Astrocyte (in vitro differentiated cells and primary cell): Measurements from ENCODE around the gene ARL8B. TPM values are rescaled to one million over a fixed set of nuclear protein-coding genes. Genes with fewer than 3 reads are reported as not detected.
A peak's percentile ranks its signal among the peaks of the same experiment; 100 is the strongest.

Experiments used
- DNase-seq: peaks from one replicate; pipeline ENCODE4 v3.0.0-alpha.2; 2010; ENCODE audit warnings: low read depth
- FAIRE-seq: peaks from 2 replicates; lab custom pipeline; 2011; peaks lifted over from hg19 to GRCh38; lab: Jason Lieb, UNC
- H2AFZ ChIP-seq: 2 replicates; pipeline ENCODE4 v1.6.0; 2012; ENCODE audit warnings: low read depth, low read length, inconsistent platforms
- H3K27ac ChIP-seq: 2 replicates; pipeline ENCODE4 v1.5.1; 2011; ENCODE audit warnings: low read depth, low read length, inconsistent platforms
- H3K27me3 ChIP-seq: 2 replicates; pipeline ENCODE4 v1.6.0; 2011; ENCODE audit warnings: low read length, inconsistent platforms; ENCODE audit not compliant: insufficient read depth
- H3K36me3 ChIP-seq: 2 replicates; pipeline ENCODE4 v1.5.1; 2011; ENCODE audit warnings: low read length, inconsistent platforms; ENCODE audit not compliant: insufficient read depth
- H3K4me1 ChIP-seq: 2 replicates; pipeline ENCODE4 v1.5.1; 2011; ENCODE audit warnings: low read length, inconsistent platforms; ENCODE audit not compliant: insufficient read depth
- H3K4me2 ChIP-seq: 2 replicates; pipeline ENCODE4 v1.6.0; 2012; ENCODE audit warnings: low read length, inconsistent platforms
- H3K4me3 ChIP-seq: 2 replicates; pipeline ENCODE4 v1.5.1; 2011; ENCODE audit warnings: low read depth, mild to moderate bottlenecking, low read length, inconsistent platforms; ENCODE audit not compliant: insufficient read depth
- H3K79me2 ChIP-seq: 2 replicates; pipeline ENCODE4 v1.6.0; 2012; ENCODE audit warnings: mild to moderate bottlenecking, low read length, inconsistent platforms; ENCODE audit not compliant: insufficient read depth
- H3K9ac ChIP-seq: 2 replicates; pipeline ENCODE4 v1.6.0; 2012; ENCODE audit warnings: mild to moderate bottlenecking, low read length, inconsistent platforms
- H3K9me3 ChIP-seq: 2 replicates; pipeline ENCODE4 v1.5.1; 2012; ENCODE audit warnings: low read depth, mild to moderate bottlenecking, low read length, inconsistent platforms; ENCODE audit not compliant: insufficient read depth
- H4K20me1 ChIP-seq: 2 replicates; pipeline ENCODE4 v1.6.0; 2012; ENCODE audit warnings: low read length, inconsistent platforms; ENCODE audit not compliant: insufficient read depth
- H3K27ac Mint-ChIP-seq: one replicate; pipeline ENCODE4 v1.8.0; 2021; ENCODE audit warnings: mild to moderate bottlenecking, mixed read lengths; ENCODE audit not compliant: unreplicated experiment
- H3K27me3 Mint-ChIP-seq: one replicate; pipeline ENCODE4 v1.8.0; 2021; ENCODE audit warnings: low read depth, mixed read lengths; ENCODE audit not compliant: unreplicated experiment
- H3K36me3 Mint-ChIP-seq: one replicate; pipeline ENCODE4 v1.8.0; 2021; ENCODE audit warnings: low read depth, mixed read lengths; ENCODE audit not compliant: unreplicated experiment
- H3K4me1 Mint-ChIP-seq: one replicate; pipeline ENCODE4 v1.8.0; 2021; ENCODE audit warnings: low read depth, mixed read lengths; ENCODE audit not compliant: unreplicated experiment
- H3K4me3 Mint-ChIP-seq: one replicate; pipeline ENCODE4 v1.8.0; 2021; ENCODE audit warnings: mild to moderate bottlenecking, moderate library complexity, mixed read lengths; ENCODE audit not compliant: unreplicated experiment
- H3K9me3 Mint-ChIP-seq: one replicate; pipeline ENCODE4 v1.8.0; 2021; ENCODE audit warnings: mild to moderate bottlenecking, mixed read lengths; ENCODE audit not compliant: unreplicated experiment
- EZH2 ChIP-seq: IDR thresholded peaks from 2 replicates; pipeline ENCODE4 v1.6.1; 2012; ENCODE audit warnings: mild to moderate bottlenecking, low read length, inconsistent platforms; ENCODE audit not compliant: insufficient read depth
- total RNA-seq: library from RNA; stranded (reverse); gene quantifications from 2 replicates; pipeline ENCODE4 v1.2.1, GENCODE V29; 2021
- TF ChIP-seq, protein P1 (sequence below): IDR thresholded peaks from 2 replicates; pipeline ENCODE4 v1.5.1; 2011; ENCODE audit warnings: low read depth, mild to moderate bottlenecking, inconsistent platforms, low read length, moderate library complexity; ENCODE audit not compliant: insufficient read depth

The ARL8B gene
- total RNA-seq, 1 donor from 2014 or later: 64.1 TPM

DNA sequence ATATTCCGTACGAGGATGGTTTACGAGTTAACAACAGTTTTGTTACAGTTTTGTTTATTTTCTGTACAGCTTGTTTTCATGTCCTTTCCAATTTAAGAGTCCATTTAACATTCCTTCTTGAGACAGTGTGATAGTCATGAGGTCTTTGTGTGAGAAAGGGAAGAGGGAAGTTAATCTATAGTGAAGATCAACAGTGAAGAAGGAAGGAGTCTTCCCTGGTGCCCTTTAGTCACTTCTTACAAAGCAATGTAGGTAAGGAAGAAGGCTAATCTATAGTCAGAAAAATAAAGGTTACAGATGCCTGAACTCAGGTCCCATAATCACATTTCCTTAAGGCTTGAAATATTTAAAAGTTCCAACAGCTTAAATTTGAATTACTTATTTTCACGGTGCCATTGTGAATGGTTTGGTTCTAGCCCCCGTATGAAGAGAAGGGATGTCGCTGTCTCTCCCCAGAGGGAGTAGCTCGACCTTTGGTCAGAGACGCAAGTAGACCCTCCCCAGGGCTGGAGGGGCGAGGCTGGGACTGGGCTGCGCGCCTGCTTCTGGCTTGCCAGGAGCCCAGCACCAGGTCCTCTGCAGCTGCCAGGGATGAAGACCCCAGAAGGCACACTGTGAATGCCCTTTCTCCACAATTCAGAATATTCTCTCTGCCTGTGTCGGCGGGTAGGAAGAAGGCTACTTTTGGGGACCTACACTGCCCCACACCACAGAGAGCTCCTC is 100.4 kb downstream of the ARL8B start:
- H3K36me3 ChIP-seq: no peaks in the 10 kb centered on the region
- H3K27ac Mint-ChIP-seq: no peak overlapping the region
- H3K4me1 Mint-ChIP-seq: peaks cover 11% of the 10 kb centered on the region
- no peaks in the 10 kb centered on the region for H3K27me3 ChIP-seq
- no peaks in the 10 kb centered on the region for H3K79me2 ChIP-seq
- no peaks in the 10 kb centered on the region for H3K27me3 Mint-ChIP-seq
- no peak overlapping the region for H2AFZ ChIP-seq
- FAIRE-seq: no peak
- H3K9me3 ChIP-seq: no peaks in the 10 kb centered on the region
- no peak overlapping the region for H3K9ac ChIP-seq
- no peaks in the 10 kb centered on the region for H3K36me3 Mint-ChIP-seq
- H3K9me3 Mint-ChIP-seq: no peaks in the 10 kb centered on the region
- no peak for DNase-seq
- no peaks in the 10 kb centered on the region for H4K20me1 ChIP-seq
- H3K4me1 ChIP-seq: no peaks in the 10 kb centered on the region
- no peak overlapping the region for H3K4me2 ChIP-seq
- H3K4me3 Mint-ChIP-seq: no peak overlapping the region
- H3K27ac ChIP-seq: no peak overlapping the region
- no peak overlapping the region for H3K4me3 ChIP-seq
- no peak for TF ChIP-seq EZH2
- TF ChIP-seq, protein P1, sequence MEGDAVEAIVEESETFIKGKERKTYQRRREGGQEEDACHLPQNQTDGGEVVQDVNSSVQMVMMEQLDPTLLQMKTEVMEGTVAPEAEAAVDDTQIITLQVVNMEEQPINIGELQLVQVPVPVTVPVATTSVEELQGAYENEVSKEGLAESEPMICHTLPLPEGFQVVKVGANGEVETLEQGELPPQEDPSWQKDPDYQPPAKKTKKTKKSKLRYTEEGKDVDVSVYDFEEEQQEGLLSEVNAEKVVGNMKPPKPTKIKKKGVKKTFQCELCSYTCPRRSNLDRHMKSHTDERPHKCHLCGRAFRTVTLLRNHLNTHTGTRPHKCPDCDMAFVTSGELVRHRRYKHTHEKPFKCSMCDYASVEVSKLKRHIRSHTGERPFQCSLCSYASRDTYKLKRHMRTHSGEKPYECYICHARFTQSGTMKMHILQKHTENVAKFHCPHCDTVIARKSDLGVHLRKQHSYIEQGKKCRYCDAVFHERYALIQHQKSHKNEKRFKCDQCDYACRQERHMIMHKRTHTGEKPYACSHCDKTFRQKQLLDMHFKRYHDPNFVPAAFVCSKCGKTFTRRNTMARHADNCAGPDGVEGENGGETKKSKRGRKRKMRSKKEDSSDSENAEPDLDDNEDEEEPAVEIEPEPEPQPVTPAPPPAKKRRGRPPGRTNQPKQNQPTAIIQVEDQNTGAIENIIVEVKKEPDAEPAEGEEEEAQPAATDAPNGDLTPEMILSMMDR: no peak

DNA sequence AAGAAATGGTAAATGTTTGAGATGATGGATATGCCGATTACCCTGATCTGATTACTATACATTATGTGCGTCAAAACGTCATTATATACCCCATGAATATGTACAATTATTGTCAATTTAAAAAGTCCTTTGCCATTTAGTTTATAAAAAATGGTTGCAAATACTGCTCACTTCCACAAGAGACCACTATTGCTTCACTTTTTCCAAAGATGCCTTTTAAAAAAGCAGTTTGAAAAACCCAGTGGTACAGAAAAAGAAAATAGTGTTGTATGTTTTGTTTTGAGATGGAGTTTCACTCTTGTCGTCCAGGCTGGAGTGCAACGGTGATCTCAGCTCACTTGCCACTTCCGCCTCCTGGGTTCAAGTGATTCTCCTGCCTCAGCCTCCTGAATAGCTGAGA is 104.7 kb downstream of the ARL8B start:
- H3K27me3 ChIP-seq: no peaks in the 10 kb centered on the region
- no peaks in the 10 kb centered on the region for H4K20me1 ChIP-seq
- no peaks in the 10 kb centered on the region for H3K4me1 Mint-ChIP-seq
- H3K36me3 ChIP-seq: no peaks in the 10 kb centered on the region
- no peak overlapping the region for H3K9ac ChIP-seq
- H3K27ac Mint-ChIP-seq: no peak overlapping the region
- no peaks in the 10 kb centered on the region for H3K36me3 Mint-ChIP-seq
- H3K27ac ChIP-seq: no peak overlapping the region
- H3K79me2 ChIP-seq: no peaks in the 10 kb centered on the region
- H3K9me3 Mint-ChIP-seq: no peaks in the 10 kb centered on the region
- peak; percentile 12 for DNase-seq
- H3K4me2 ChIP-seq: peak overlapping the region; percentile 22
- H3K27me3 Mint-ChIP-seq: no peaks in the 10 kb centered on the region
- TF ChIP-seq, protein P1: peak; percentile 64
- TF ChIP-seq EZH2: no peak
- no peak for FAIRE-seq
- H2AFZ ChIP-seq: no peak overlapping the region
- H3K4me3 ChIP-seq: no peak overlapping the region
- no peaks in the 10 kb centered on the region for H3K9me3 ChIP-seq
- no peak overlapping the region for H3K4me3 Mint-ChIP-seq
- no peaks in the 10 kb centered on the region for H3K4me1 ChIP-seq

DNA sequence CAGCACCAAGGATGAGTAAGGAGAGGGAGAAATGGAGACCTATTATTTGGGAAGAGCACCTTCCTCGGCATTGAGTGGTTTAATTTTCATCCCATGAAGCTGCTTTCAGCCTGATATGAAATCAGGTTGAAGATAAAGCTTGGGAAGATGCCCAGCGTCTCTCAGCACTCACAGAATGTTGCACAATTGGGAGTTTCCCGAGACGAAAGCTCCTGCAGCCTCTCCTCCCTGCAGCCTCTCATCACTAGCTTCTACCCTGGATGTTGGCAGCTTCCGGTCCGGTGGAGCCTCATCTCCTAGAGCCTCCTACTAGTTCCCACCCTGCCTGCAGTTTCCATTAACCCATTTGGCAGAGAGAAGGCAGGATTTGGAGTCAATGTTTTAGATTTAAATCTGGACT is 105.7 kb downstream of the ARL8B start:
- H3K27ac Mint-ChIP-seq: no peak overlapping the region
- DNase-seq (no peak), FAIRE-seq (no peak)
- H3K9me3 ChIP-seq: no peaks in the 10 kb centered on the region
- no peak overlapping the region for H3K4me3 Mint-ChIP-seq
- TF ChIP-seq, protein P1: no peak
- no peak for TF ChIP-seq EZH2
- no peaks in the 10 kb centered on the region for H3K79me2 ChIP-seq
- no peaks in the 10 kb centered on the region for H4K20me1 ChIP-seq
- H3K9me3 Mint-ChIP-seq: no peaks in the 10 kb centered on the region
- no peak overlapping the region for H3K27ac ChIP-seq
- no peak overlapping the region for H3K4me3 ChIP-seq
- H3K27me3 ChIP-seq: no peaks in the 10 kb centered on the region
- no peaks in the 10 kb centered on the region for H3K4me1 Mint-ChIP-seq
- no peaks in the 10 kb centered on the region for H3K36me3 ChIP-seq
- H3K27me3 Mint-ChIP-seq: no peaks in the 10 kb centered on the region
- H2AFZ ChIP-seq: no peak overlapping the region
- no peak overlapping the region for H3K9ac ChIP-seq
- H3K36me3 Mint-ChIP-seq: no peaks in the 10 kb centered on the region
- H3K4me1 ChIP-seq: no peaks in the 10 kb centered on the region
- no peak overlapping the region for H3K4me2 ChIP-seq
